ENCODE measurements around the gene ACTR3C.
"Not testable (repeated sequence)": the region's sequence is repeated elsewhere in the genome, so short reads cannot be mapped to it uniquely, and the experiment has no call there.

GRCh38 chr7:150302908-150303310 is 20.4 kb downstream of the ACTR3C start:
- TF ChIP-seq CTCF (conservative IDR thresholded peaks at IDR 0.05; ENCODE audit: low read depth in 2 of 2); EZH2 (IDR thresholded peaks at IDR 0.05; ENCODE audit: low read depth, unreplicated experiment): not testable (repeated sequence)
- TF ChIP-seq, protein P1, sequence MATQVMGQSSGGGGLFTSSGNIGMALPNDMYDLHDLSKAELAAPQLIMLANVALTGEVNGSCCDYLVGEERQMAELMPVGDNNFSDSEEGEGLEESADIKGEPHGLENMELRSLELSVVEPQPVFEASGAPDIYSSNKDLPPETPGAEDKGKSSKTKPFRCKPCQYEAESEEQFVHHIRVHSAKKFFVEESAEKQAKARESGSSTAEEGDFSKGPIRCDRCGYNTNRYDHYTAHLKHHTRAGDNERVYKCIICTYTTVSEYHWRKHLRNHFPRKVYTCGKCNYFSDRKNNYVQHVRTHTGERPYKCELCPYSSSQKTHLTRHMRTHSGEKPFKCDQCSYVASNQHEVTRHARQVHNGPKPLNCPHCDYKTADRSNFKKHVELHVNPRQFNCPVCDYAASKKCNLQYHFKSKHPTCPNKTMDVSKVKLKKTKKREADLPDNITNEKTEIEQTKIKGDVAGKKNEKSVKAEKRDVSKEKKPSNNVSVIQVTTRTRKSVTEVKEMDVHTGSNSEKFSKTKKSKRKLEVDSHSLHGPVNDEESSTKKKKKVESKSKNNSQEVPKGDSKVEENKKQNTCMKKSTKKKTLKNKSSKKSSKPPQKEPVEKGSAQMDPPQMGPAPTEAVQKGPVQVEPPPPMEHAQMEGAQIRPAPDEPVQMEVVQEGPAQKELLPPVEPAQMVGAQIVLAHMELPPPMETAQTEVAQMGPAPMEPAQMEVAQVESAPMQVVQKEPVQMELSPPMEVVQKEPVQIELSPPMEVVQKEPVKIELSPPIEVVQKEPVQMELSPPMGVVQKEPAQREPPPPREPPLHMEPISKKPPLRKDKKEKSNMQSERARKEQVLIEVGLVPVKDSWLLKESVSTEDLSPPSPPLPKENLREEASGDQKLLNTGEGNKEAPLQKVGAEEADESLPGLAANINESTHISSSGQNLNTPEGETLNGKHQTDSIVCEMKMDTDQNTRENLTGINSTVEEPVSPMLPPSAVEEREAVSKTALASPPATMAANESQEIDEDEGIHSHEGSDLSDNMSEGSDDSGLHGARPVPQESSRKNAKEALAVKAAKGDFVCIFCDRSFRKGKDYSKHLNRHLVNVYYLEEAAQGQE (IDR thresholded peaks at IDR 0.05; ENCODE audit: unreplicated experiment): not testable (repeated sequence)
